ENCODE data around the gene PFAS.

The PFAS gene

DNA sequence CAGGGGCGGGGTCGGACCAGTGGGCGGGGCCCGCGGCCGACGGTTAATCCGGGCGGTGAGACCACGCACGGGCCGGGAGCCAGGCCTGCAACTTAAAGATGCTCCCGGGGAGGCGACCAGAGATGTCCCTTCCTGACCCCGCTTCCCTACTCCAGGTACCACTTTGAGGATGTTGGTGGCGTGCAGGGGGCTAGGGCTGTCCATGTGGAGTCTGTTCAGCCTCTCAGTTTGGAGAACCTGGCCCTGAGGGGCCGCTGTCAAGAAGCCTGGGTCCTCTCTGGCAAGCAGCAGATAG is 40.0 kb downstream of the PFAS start:
- peak overlapping the region; percentile 73 for H3K4me3 ChIP-seq (ENCODE audit: insufficient read depth, low read length, poor library complexity, severe bottlenecking)
- no peaks in the 10 kb centered on the region for H3K9me2 ChIP-seq (replicated peaks; ENCODE audit: insufficient read depth, low read length)
- peak overlapping the region; percentile 67 for H3K4me2 ChIP-seq (ENCODE audit: low read depth, low read length, poor library complexity, severe bottlenecking)
- peaks cover 6% of the 10 kb centered on the region; the same call in 1 of the 2 replicates for H3F3A ChIP-seq (ENCODE audit: insufficient read depth)
- no peaks in the 10 kb centered on the region for H3K9me3 ChIP-seq (ENCODE audit: insufficient read depth, low read length)
- H2AFZ ChIP-seq (ENCODE audit: low read depth, low read length, severe bottlenecking) = peak overlapping the region; percentile 90
- no peaks in the 10 kb centered on the region for H4K20me1 ChIP-seq (ENCODE audit: low read depth, low read length)
- no peaks in the 10 kb centered on the region for H3K36me3 ChIP-seq (ENCODE audit: low read length)
- peaks cover 5% of the 10 kb centered on the region; the same call in 1 of the 2 replicates for H3K79me2 ChIP-seq (ENCODE audit: insufficient read depth, low read length)
- H3K27ac ChIP-seq (ENCODE audit: low read depth, low read length) = peak overlapping the region; percentile 65
- TF ChIP-seq EZH2phosphoT487 (conservative IDR thresholded peaks at IDR 0.05; ENCODE audit: low read length) = no peak
- TF ChIP-seq, protein P1, sequence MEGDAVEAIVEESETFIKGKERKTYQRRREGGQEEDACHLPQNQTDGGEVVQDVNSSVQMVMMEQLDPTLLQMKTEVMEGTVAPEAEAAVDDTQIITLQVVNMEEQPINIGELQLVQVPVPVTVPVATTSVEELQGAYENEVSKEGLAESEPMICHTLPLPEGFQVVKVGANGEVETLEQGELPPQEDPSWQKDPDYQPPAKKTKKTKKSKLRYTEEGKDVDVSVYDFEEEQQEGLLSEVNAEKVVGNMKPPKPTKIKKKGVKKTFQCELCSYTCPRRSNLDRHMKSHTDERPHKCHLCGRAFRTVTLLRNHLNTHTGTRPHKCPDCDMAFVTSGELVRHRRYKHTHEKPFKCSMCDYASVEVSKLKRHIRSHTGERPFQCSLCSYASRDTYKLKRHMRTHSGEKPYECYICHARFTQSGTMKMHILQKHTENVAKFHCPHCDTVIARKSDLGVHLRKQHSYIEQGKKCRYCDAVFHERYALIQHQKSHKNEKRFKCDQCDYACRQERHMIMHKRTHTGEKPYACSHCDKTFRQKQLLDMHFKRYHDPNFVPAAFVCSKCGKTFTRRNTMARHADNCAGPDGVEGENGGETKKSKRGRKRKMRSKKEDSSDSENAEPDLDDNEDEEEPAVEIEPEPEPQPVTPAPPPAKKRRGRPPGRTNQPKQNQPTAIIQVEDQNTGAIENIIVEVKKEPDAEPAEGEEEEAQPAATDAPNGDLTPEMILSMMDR (IDR thresholded peaks at IDR 0.05; ENCODE audit: insufficient read depth, low read length, poor library complexity, severe bottlenecking) = no peak
- peak overlapping the region; percentile 85 for H3K9ac ChIP-seq (ENCODE audit: low read length)
- no peaks in the 10 kb centered on the region for H3K27me3 ChIP-seq (ENCODE audit: low read length)

DNA sequence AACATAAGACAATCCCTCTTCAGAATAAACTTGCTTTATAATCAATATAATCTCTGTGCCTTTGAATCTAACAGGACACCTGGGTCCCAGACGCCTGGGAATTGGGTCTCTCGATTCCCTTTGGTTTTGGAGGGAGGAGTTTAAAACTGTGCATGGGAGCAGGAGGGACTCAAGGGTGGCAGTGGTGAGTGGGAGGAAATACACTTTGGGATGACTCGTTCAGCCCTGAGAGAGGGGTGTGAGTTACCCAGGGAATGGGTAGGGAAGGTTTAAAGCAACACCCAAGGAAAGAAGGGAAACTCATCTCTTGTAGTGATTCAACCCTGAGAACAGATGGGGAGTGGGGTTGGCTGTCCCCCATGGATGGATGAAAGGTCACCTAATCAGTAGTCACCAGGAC is 41.0 kb downstream of the PFAS start:
- Histone ChIP-seq H3K4me2 (ENCODE audit: low read depth, low read length, poor library complexity, severe bottlenecking) (peak overlapping the region; percentile 67), H3K9me3 (ENCODE audit: insufficient read depth, low read length) (no peaks in the 10 kb centered on the region), H3F3A (ENCODE audit: insufficient read depth) (peaks cover 6% of the 10 kb centered on the region; the same call in 1 of the 2 replicates), H2AFZ (ENCODE audit: low read depth, low read length, severe bottlenecking) (no peak overlapping the region), H3K79me2 (ENCODE audit: insufficient read depth, low read length) (peaks cover 5% of the 10 kb centered on the region; the same call in 1 of the 2 replicates), H3K36me3 (ENCODE audit: low read length) (no peaks in the 10 kb centered on the region), H3K9me2 (replicated peaks; ENCODE audit: insufficient read depth, low read length) (no peaks in the 10 kb centered on the region), H3K9ac (ENCODE audit: low read length) (peak overlapping the region; percentile 85), H4K20me1 (ENCODE audit: low read depth, low read length) (no peaks in the 10 kb centered on the region), H3K27me3 (ENCODE audit: low read length) (no peaks in the 10 kb centered on the region), H3K4me3 (ENCODE audit: insufficient read depth, low read length, poor library complexity, severe bottlenecking) (peak overlapping the region; percentile 73), H3K27ac (ENCODE audit: low read depth, low read length) (no peak overlapping the region)
- TF ChIP-seq, protein P1 (IDR thresholded peaks at IDR 0.05; ENCODE audit: insufficient read depth, low read length, poor library complexity, severe bottlenecking) = no peak
- TF ChIP-seq EZH2phosphoT487 (conservative IDR thresholded peaks at IDR 0.05; ENCODE audit: low read length) = no peak

DNA sequence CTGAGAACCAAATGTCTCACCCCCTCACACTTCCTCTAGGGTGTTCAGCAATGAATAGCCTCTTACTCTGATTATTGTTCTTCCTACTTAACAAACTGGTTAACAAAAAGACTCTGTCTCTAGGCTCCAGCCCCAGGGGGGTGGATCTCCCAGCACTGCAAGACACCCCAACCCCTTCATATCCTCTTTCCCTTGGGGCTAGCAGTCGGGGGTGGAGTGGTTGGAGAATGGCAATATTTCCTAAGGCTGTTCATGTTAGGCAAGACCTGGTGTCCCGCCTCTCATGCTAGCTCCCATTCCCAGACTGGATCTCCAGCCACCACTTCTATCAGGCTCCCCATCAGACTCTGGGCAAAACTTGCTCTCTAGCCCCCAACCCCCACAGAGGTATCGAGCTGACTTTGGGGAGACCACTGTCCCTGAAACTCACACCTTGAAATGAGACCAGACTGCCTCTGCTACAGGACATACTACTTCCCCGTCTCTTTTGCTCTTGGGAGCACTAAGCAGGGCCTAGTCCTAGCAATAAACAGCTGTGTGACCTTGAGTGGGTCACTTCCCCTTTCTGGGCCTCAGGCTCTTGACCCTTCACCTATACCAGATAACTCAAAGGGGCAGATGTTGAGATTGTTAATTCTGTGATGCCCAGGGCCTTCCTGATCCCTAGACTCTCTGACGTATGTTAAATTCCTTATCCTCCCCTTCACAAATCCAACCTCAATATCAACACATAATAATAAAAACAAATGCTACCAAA is 43.7 kb downstream of the PFAS start:
- peak overlapping the region; percentile 12 for H3K4me2 ChIP-seq (ENCODE audit: low read depth, low read length, poor library complexity, severe bottlenecking)
- TF ChIP-seq EZH2phosphoT487 (conservative IDR thresholded peaks at IDR 0.05; ENCODE audit: low read length) = no peak
- TF ChIP-seq, protein P1 (IDR thresholded peaks at IDR 0.05; ENCODE audit: insufficient read depth, low read length, poor library complexity, severe bottlenecking) = no peak
- H4K20me1 ChIP-seq (ENCODE audit: low read depth, low read length) = no peaks in the 10 kb centered on the region
- no peak overlapping the region for H2AFZ ChIP-seq (ENCODE audit: low read depth, low read length, severe bottlenecking)
- peak overlapping the region; percentile 37; the same call in 1 of the 2 replicates for H3K27ac ChIP-seq (ENCODE audit: low read depth, low read length)
- H3K4me3 ChIP-seq (ENCODE audit: insufficient read depth, low read length, poor library complexity, severe bottlenecking) = no peak overlapping the region
- no peaks in the 10 kb centered on the region for H3K27me3 ChIP-seq (ENCODE audit: low read length)
- H3K9me2 ChIP-seq (replicated peaks; ENCODE audit: insufficient read depth, low read length) = no peaks in the 10 kb centered on the region
- H3K36me3 ChIP-seq (ENCODE audit: low read length) = no peaks in the 10 kb centered on the region
- no peaks in the 10 kb centered on the region for H3K9me3 ChIP-seq (ENCODE audit: insufficient read depth, low read length)
- H3F3A ChIP-seq (ENCODE audit: insufficient read depth) = peaks cover 8% of the 10 kb centered on the region; the same call in 1 of the 2 replicates
- peaks cover 5% of the 10 kb centered on the region; the same call in 1 of the 2 replicates for H3K79me2 ChIP-seq (ENCODE audit: insufficient read depth, low read length)
- H3K9ac ChIP-seq (ENCODE audit: low read length) = 0 out of 2 replicates have a peak overlapping the region, but pooled peaks have one; percentile 1
